Pulmonary artery endothelial cell (primary cell): ENCODE results near the gene SSTR5. TPM values are rescaled to one million over a fixed set of nuclear protein-coding genes. Genes with fewer than 3 reads are reported as not detected.
A peak's percentile ranks its signal among the peaks of the same experiment; 100 is the strongest.

Source experiments
- DNase-seq: peaks from one replicate; pipeline ENCODE4 v3.0.0-alpha.2; 2011; ENCODE audit warnings: low read depth, low spot score
- total RNA-seq: library from RNA; depleted of rRNA; stranded (reverse); fragments of >200 nt; gene quantifications from 2 replicates; pipeline ENCODE4 v1.2.3, GENCODE V29; 2014

Gene SSTR5
- 0.07 TPM in 1 of 2 replicates, not detected in the other for total RNA-seq

DNA sequence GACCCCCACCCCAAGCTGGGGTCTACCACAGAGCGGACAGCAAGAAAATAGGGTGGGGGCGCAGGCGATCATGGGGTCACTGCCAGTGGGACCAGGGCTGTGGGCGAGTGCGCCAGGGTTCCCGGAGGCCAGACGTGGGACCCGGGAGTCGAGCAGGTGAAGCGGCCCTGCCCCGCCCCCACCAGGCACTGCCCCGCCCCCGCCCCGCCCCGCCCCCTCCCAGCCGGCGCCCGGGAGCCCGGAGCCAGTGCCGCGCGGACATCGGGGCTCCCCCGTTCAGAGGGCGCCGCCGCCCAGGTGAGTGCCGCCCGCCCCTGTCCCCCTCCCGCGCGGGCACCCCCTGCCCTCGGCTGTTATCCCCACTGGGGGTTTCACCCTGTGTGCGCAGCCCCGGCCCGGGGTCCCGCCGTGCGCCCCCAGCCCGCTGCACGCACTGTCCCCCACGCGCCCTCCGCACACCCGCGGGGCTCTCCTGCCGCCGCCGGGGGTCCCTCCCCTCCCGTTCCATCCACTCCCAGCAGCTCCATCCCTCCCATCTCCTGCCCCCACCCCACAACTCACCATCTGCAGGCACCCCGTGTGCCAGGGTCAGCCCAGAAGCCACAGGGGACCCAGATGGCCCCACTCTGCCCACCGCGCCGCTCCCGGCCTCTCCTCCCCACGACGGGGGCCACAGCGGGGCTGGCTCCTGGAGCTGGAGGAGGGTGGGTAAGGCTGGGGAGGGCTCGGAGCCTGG, at the start of gene SSTR5:
Gene SSTR5 (plus strand): TSS at position 222 of the 736 bp plus-strand sequence. CDS start 6,122 bp downstream, outside the sequence.
- no peak for DNase-seq

DNA sequence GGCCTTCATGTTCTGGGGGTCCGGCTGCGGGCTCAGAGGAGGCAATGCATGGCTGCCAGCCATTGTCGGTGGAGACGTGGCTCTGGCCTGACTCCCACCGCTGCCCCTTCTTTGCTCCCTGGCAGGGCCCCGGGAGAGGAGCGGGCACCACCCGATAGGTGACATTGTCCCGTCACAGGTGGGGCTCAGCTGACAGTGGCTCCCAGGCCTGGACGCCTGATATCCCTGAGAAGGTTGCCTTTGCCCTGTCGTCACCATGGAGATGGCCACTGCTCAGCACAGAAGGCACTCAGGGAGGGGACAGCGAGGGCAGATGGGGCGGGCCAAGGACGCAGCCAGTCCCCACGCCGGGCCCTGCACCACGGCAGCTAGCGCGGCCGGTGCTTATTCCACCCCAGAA, 48.4 kb upstream of the SSTR5 start:
- DNase-seq = no peak

DNA sequence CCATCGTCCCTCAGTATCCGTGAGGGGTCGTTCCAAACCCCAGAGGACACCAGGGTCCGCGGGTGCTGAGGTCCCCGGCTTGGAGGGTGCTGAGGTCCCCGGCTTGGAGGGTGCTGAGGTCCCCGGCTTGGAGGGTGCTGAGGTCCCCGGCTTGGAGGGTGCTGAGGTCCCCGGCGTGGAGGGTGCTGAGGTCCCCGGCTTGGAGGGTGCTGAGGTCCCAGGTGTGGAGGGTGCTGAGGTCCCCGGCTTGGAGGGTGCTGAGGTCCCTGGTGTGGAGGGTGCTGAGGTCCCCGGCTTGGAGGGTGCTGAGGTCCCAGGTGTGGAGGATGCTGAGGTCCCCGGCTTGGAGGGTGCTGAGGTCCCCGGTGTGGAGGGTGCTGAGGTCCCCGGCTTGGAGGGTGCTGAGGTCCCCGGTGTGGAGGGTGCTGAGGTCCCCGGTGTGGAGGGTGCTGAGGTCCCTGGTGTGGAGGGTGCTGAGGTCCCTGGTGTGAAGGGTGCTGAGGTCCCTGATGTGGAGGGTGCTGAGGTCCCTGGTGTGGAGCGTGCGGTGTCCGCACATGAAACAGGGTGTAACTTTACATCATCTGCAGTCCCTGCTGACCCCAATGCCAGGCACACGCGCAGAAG, 47.3 kb upstream of the SSTR5 start:
- DNase-seq = peak; percentile 13

DNA sequence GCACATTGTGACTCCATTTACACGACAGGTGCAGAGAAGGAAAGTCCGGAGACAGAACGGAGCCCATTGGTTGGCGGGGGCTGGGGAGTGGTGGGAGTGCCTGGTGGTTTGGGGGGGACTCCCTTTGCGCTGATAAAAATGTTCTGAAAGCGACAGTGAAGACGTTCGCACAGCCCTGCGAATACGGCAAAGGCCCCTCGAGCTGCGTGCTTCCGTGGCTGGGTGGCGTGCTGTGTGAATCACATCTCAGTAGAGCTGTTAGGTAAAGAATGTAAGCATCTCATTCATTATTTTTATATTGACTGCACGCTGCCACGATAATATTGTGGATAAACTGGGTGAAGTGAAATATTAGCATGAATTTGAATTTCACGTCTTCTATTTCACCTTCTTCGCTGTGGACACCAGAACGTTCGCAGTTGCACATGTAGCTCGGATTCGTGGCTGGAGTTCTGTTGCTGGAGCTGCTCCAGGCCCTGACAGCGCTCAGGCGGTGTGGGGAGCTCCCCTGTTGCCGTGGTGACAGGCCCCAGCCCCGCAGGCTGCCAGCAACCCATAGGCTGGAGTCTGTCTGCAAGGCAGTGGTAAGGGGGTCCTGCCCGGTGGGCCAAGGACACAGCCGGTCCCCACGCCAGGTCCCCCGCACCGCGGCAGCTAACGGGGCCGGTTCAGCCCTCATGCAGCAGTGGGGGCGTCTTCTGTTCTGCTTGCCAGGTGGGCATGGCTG, 46.3 kb upstream of the SSTR5 start:
- DNase-seq = no peak

DNA sequence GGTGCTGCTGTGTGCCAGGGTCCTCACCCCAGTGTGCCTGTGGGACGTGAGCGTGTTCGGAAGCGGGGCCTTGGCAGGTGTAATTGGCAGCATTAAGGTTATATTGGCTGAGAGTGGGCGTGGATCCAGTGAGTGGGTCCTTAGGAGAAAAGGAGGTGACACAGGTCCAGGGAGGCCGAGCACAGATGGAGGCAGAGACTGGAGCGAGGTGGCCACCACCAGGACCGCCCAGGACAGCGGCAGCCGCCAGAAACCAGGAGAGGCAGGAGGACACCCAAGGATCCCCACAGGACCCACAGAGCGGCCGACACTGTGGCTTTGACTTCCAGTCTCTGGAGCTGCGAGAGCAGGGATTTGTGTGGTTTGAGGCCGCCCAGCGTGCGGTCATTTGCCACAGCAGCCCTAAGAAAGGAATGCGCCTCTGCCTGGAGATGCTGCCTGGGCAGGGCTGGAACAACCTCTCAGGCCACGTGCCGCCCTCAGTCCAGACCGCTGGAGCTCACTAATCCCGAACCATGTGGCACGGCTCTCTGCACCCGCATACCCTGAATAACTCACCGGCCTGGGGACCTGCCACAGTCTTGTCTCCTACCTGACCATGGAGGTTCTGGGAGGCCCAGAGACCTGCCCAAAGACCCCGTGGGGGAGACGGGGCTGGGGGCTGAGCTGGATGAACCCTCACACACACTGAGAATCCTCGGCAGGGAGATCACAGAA, 45.6 kb upstream of the SSTR5 start:
- no peak for DNase-seq

DNA sequence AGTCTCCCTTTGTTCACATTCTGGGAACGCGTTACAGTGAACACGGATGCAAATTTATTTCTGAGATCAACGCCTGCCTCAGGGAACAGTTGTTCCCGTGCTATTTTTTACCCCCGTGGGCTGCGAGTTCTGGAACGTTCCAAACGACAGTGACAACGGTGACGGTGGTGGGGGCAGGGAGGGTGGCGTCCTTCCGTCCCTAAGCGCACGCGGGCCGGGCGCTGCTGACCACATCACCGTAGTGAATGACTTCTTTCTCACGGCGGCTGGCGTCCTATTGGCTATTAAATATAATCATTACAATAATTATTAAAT, 45.1 kb upstream of the SSTR5 start:
- DNase-seq = no peak

DNA sequence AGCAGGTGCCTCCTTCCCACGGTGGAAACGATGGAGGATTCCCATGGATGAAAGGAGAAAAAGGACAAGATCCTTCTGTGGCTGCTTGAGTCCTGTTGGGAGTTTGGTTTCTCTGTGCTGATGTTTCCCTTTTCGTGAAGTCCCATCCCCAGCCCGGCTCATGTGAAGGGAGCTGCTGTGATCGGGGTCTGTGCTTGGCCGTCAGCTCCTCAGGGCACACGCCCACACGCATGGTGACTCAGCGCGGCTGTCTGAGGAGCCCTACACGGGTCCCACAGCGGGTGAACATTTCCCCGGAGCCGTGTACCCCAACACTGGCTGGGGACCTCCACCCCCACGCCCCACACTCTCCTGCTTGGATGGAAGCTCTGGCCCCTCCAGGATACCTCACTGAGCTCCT, 44.5 kb upstream of the SSTR5 start:
- DNase-seq = no peak

DNA sequence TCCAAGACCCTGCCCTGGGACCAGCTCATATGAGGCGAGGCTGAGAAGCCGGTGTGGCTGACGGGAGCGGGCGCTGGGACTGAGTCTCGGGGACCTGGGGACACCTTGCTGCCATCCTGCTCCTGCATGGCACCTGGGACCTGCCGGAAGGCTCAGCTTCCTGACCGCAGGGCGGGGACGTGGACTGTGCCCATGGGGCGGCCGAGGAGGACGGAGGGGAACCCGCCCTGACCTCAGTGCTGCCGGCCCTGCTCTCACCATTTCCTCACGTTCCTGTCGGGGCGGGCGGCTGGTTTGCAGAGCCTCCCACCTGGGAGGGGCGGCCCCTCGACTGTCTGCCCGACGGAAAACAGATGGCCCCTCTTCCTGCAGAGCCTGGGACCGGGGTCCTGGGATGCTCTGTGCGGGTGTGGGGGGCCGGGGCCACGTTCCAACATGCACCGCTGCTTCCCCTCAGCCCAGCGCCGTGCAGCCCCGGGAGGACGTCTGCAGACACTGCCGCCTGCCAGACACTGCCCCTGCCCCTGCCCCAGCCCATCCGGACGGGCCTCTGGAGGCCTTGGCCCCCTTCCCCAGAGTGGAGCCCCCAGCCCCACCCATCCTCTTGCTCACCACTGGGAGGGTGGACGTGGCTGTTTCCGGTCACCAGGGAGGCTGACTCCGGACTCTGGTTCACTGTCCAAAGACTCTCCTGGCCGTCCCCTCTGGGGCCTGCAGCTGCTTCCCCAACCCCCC, 43.9 kb upstream of the SSTR5 start:
- no peak for DNase-seq

DNA sequence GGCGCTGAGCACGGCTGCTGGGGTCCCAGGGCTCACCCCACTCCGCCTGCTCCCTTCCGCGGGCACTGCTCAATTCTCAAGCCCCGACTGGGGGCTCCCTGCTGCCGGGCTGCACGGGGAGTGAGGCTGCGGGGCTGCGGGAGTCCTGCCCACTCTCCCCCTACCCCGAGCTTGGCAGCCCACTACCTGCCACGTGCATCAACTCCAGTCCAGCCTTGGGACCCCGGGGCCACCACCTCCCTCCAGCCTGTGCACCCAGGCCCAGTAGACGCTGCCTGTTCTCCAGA, 43.3 kb upstream of the SSTR5 start:
- no peak for DNase-seq

DNA sequence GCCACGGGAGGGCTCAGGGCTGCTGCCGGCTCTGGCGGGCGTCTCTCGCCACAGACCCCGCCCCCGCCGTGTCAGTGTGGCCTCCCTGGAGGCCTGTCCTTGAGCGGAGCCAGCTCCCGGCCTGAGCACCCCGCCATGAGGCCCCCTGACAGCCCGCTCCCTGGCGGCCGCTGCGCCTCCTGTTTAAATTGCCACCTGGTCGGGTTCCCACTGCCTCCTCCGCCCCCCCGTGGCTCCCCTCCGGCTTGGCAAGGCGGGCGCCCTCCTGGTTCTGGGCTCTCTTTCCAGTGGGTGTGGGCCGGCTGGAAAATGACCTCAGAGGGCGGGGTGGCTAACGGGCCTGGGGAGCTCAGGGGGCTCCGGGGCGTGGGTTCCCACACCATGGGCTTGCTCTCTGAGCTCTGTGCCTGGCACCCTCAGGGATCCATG, 42.1 kb upstream of the SSTR5 start:
- DNase-seq = no peak

DNA sequence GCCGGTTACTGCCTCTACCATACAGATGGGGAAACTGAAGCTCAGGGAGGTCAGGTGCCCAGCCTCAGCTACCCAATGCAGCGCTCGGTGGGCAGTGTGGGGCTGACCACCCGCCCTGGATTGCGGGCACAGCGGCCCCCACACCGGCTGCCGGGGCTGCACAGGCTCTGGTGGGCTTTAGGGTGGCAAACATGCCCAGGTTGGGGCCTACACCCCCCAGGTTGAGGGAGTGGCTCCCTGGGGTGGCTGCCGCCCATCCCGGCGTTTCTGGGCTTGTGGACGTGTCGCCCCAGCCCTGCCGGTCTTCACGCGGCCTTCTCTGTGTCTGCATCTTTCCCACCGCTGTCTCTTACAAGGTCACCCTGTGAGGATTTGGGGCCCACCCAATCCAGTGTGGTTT, 40.9 kb upstream of the SSTR5 start:
- DNase-seq = no peak

DNA sequence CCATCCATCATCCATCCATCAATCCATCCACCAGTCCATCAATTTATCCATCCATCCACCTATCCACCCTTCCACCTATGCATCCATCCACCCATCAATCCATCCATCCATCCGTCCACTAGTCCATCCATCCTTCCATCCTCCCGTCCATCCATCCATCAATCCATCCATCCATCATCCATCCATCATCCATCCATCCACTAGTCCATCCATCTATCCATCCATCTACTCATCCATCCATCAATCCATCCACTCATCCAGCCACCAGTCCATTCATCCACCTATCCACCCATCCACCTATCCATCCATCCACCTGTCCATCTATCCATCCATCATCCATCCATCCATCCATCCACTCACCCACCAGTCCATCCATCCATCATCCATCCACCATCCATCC, 39.9 kb upstream of the SSTR5 start:
- DNase-seq = no peak

DNA sequence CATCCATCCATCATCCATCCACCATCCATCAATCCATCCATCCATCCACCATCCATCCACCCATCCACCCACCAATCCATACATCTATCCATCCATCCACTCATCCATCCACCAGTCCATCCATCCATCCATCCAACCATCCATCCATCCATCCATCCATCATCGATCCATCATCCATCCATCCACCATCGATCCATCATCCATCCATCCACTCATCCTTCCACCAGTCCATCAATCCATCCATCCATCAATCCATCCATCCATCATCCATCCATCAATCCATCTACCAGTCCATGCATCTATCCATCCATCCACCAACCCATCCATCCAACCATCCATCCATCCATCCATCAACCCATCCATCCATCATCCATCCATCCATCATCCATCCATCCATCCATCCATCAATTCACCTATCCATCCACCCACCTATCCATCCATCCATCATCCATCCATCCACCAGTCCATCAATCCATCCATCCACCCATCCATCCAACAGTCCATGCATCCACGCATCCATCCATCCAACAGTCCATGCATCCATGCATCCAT, 39.3 kb upstream of the SSTR5 start:
- no peak for DNase-seq

DNA sequence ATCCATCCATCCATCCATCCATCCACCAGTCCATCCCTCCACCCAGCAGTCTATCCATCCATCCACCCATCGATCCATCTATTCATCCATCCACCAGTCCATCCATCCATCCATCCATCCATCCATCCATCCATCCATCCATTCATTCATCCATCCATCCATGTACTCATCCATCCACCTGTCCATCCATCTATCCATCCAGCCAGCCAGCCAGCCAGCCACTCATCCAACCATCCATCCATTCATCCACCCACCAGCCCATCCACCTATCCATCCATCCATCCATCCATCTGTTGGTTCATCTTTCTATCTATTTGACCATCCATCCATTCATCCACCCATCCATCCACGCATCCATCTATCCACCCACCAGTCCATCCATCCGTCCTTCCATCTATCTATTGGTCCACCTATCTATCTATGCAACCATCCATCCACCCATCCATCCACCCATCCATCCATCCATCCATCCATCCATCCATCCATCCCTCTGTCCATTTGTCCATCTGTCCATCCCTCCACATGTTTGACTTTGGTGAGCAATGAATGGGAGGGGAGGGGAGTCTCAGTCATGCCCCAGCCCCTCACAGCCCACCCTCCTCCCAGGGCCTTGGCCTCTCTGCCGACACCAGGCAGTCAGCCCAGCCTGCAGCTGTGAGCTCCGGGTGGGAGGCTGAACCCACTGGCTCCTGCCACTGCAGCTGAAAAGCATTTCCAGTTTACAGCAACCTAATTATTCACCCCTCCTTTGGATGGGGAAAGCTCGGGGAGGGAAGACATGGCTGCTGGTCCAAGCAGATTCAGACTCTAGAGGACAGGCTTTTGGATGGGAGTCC, 38.1 kb upstream of the SSTR5 start:
- DNase-seq = no peak

DNA sequence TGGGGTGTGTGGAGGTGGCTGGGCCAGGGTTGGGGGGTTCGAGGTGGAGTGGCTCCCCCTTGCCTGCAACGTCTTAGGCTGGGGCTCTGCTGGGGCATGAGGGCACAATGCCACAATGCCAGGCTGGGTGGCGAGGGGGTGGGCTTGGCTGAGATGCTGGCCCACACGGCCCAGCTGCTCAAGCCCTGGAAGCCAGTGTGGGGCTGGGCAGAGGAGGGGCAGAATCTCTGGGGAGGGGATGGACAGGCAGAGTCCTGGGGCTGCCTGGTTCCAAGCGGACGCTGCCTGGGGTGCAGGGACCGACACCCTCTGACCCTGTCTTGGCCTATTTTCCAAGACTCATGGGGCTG, 37.5 kb upstream of the SSTR5 start:
- no peak for DNase-seq

DNA sequence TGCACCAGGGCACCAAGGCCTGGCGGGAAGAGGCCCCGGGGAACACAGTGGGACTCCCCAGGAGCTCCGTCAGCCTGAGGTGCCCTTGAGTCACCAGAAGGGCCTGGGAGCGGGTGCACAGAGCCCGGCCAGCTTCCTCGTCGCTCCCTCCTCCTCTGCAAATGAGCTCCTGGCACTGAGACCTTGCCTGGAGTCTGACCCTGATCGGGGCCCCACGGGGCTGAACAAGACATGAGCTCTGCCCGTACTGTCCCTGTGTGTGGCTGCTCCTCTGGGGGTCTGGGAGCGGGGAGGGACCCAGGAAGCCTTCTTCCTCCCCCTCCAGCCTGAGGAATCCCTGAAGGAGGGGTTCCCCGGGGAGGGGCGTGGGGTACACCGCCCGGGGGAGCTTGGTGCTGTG, 36.4 kb upstream of the SSTR5 start:
- DNase-seq = no peak

DNA sequence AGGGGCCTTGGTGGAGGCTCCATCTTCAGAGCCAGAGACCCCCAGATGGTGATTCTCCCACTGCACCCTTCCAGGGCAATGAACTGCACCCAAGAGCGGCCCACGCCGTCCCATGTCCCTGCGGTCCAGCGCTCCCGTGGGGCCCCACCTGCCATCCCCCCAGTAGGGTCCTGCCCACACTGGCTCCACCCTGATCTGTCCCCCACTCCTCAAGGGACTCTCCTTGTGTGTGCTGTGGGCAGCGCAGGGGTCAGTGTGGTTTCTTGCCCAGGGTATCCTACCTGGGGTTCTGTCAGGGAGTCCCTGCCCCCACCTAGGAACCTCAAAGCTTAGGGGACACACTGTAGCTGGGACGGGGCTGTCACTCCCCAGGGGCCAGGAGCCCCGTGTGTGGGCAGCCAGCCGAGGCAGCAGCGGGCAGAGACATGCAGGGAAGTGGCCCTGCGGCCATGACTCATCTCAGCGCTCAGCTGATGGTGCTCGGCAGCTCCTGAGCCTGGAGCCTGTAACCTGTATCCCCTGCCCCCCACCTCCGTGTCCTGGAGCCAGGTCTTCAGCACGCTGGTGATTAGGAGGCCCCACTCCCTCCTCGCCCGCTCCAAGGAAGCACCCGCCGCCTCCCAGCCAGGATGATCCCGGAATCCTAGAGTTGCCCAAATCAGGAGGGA, 35.7 kb upstream of the SSTR5 start:
- no peak for DNase-seq

DNA sequence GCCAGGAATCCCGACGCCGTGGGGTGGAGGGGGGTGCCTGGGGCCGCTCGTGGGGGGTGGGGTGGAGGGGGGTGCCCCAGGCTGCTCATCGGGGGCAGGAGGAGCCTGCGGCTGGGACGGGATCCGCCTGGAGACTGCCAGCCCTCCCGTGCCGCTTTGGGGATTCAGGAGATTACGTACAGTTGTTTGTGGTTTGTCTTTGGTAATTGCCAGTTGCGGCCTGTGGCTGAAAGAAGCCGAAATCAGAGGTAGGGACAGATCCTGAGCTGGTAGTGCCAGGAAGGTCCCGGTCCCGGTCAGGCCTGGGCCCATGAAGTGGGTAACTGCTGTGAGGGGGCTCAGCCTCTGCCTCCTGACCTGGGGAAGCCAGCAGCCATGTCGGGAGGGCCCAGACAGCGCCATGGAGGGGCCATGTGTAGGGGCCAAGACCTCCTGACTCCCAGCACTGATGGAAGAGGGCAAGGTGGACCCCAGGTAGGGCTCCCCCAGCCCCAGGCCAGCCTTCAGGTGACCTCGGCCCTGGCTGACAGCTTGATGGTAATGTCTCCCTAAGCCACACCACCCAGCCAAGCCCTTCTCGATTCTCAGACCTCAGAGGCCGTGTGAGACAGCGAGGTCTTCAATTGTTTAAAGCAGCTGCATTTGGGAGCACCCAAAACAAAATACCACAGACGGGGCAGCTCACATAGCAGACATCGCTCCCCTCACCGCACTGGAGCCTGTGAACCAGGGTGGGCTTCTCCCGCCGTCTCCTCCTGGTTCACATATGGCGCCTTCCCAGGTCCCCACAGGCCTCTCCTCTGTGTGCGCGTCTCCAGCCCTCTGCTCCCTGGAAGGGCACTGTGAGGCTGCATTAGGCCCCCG, 34.9 kb upstream of the SSTR5 start:
- DNase-seq = no peak

DNA sequence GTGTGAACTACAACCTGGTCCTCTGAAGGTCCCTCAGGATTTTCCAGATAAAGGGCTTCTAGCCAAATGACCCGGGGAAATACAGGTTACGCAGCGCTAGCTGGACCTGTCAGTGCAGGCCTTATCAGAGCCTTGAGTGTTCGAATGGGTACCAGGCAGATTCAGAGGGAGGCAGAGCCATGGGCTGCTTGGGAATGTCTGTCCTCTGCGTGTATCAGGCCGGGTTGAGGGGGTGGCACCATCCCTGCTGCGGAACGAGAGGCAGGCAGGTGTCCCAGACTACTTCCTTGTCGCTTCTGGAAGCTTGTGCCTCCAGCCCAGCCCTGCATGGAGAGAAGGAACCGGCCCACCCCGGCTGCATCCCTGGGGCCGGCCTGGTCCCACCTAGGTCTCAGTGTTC, 33.6 kb upstream of the SSTR5 start:
- no peak for DNase-seq
